Ishikawa (cell line): Measurements from ENCODE around the gene ZNF280B.

Experiments used
- EP300 ChIP-seq: IDR thresholded peaks from 2 replicates; pipeline ENCODE4 v1.6.1; 2012; ENCODE audit warnings: borderline replicate concordance
- RAD21 ChIP-seq: IDR thresholded peaks from 2 replicates; pipeline ENCODE4 v1.6.1; 2012; ENCODE audit warnings: low read depth
- YY1 ChIP-seq: IDR thresholded peaks from 2 replicates; pipeline ENCODE4 v1.6.1; 2012; ENCODE audit warnings: low read depth

- TF ChIP-seq RAD21: no peak
- TF ChIP-seq YY1: no peak
- TF ChIP-seq EP300: no peak
Observed at GRCh38 chr22:22553735-22554586, 45.4 kb upstream of the ZNF280B start.
